Measurements from ENCODE around the gene ARRB1.
"Not testable (repeated sequence)": the region's sequence is repeated elsewhere in the genome, so short reads cannot be mapped to it uniquely, and the experiment has no call there.

Gene ARRB1

GRCh38 chr11:75351541-75351790 is at the start of gene ARRB1:
TSS of gene ARRB1 (minus strand) at chr11:75351661. CDS start at chr11:75351607, 54 bp downstream.
- no peak for DNase-seq (ENCODE audit: low read depth)

- DNase-seq (ENCODE audit: low read depth) = no peak
These were observed 48.8 kb upstream of the ARRB1 start for GRCh38 chr11:75400146-75400865.

GRCh38 chr11:75399344-75400145 is 48.1 kb upstream of the ARRB1 start, which contains the start of gene RPS3:
TSS of gene RPS3 (plus strand) at chr11:75399518. CDS start at chr11:75399548, 30 bp downstream.
- DNase-seq (ENCODE audit: low read depth) = peak; percentile 83

- no peak for DNase-seq (ENCODE audit: low read depth)
These were observed 47.4 kb upstream of the ARRB1 start for GRCh38 chr11:75398906-75399305.

- no peak for DNase-seq (ENCODE audit: low read depth)
These were observed 42.8 kb upstream of the ARRB1 start for GRCh38 chr11:75394085-75394840.

DNA sequence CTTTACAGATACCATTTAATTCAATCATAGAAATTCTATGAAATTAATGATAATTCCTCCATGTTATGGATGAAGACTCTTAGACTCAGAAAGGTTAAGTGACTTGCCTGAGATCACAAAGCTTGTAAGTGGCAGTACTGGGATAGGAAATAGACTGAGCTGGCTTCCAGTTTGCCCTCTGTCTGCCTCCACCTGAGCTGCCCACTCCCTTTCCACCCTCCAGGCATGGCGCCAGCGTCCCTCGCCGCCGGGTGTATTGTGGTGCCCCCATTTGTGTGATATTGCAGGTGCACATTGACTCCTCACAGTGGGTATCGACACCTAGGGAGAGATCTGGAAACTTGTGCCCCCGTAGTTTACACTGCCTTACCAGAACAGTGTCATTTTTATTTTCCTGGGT is 38.5 kb upstream of the ARRB1 start:
- no peak for DNase-seq (ENCODE audit: low read depth)

DNA sequence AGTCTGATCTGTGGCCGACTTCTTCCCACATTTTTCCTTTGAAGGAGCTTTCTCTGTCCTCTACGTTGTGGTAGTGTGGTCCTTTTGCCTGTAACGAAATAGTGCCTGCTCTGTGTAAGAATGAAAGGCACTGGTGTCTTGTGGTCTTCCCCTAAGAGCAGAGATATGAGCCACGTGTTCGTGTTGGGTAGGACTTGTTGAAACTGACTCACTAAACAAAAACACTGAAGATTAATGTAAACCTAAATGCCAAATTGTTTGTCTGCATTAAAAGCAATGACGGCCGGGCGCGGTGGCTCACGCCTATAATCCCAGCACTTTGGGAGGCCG is 37.8 kb upstream of the ARRB1 start:
- DNase-seq (ENCODE audit: low read depth) = no peak

DNA sequence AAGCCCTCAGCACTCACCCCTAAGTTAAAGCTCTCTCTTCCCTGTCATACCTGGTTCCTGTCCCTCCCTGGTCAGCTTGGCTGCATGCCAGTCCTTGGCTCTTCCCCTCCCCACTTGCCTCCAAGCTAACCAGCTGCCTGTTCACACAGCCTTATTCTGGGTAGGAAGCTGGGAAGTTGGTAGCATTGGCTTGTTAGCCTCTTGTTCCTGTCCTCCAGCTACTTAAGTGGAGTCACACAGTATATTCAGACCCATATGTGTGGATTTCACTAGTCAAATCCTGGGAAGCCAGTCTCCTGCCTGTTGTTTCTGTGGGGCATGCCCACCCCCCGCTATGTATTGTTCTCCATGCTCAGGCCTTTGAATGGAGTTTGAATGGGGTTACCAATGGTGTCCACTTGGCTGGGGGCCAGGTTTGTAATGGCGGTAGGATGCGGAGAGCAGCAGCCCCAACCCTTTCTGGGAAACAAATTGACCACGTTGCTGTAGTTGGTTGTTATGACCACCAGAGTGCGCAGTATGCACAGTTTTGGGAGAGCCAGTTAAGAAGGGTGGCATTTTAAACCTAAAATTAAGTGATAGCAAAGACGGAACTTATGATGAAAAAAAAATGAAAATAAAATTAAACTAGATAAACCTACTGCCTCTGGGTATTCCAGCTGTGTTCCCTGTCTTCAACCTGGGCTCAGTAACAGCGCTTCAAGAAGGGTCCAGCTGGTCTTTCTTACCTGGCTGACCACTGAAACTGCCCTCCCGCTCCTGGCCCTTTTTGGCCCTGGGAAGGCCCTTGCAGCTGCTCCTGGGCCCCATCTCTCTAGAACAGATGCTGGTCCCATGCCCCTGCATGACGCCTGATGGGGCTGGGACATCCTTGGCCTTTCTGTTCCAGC is 37.2 kb upstream of the ARRB1 start:
- DNase-seq (ENCODE audit: low read depth) = peak; percentile 57

DNA sequence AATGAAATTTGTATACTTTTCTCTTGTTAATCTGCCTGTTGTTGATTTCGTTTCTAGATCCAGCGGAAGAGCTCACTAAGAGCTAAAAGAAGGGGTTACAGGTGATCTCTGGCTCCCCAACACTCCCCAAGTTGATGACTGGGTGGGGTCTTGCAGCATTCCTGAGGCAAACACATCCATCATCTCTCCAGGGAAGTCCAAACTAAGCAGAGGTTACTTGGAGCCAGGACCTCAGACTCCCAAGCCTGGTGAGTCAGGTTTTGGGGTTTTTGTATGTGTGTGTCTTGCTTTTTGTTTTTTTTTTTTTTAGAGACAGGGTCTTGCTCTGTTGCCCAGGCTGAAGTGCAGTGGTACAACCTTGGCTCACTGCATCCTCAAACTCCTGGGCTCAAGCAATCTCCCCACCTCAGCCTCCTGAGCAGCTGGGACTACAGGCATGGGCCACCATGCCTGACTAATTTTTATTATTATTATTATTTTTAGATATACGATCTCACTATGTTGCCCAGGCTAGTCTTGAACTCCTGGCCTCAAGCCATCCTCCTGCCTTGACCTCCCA is 36.4 kb upstream of the ARRB1 start:
- DNase-seq (ENCODE audit: low read depth) = no peak

DNA sequence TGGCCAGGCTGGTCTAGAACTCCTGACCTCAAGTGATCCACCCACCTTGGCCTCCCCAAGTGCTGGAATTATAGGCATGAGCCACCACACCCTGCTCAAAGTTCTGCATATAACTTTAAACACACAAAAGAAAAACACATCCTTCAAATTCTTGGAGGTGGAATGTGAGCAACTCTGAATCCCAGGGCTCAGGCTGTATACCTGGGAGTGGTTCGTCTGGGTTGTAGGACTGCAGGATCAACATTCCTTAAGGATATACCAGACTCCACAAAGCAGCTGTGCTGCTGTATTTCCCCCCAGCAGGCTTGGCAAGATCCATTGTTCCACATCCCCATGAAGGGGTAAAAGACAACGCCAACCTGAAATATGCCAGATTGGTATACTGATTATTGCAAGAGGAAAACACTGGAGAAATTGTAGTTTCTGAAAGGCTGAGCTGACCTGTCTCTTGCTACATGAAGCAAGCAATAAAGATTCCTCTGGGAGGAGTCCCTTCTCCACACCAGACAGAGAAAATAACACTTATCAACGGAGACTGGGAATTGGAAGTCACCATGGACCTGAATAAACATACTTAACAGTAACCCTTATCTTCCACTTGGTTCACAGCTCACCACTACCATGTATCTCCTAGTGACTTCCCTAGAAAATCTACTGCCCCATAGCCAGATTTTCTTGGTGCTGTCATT is 35.6 kb upstream of the ARRB1 start:
- DNase-seq (ENCODE audit: low read depth) = no peak

DNA sequence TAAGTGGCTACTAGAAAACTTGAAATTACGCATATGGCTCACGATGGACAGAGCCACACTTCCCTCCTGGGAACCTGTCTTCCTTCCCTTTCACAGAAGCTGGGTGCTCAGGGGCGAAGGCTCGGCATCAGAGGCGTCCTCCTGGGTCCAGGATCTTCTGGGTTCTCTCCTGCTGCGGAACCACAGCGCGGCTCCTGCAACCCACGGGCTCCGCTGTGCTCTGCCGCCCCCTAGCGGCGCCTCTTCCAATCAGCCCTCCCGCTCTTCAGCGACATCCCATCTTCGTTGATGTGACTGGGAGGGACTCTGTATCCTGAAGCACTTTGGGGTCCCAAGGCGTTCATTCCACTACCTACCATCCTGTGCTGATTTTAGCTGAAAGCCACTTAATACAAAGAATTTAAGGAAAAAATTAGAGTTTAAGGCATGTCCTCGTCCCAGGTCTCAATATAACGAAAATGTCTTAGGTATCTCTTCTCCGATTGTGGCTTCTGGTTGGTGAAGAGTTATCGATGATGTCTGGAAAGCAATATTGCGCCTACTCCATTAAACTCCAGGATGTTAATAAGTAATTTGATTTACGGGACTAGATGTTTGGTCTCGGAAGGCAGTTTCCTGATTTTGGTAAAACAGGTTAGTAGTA is 33.1 kb upstream of the ARRB1 start:
- DNase-seq (ENCODE audit: low read depth) = peak; percentile 72

GRCh38 chr11:75383246-75383645 is 31.8 kb upstream of the ARRB1 start:
- DNase-seq (ENCODE audit: low read depth) = no peak

- DNase-seq (ENCODE audit: low read depth) = no peak
These were observed 29.4 kb upstream of the ARRB1 start for GRCh38 chr11:75380716-75381420.

- no peak for DNase-seq (ENCODE audit: low read depth)
These were observed 28.8 kb upstream of the ARRB1 start for GRCh38 chr11:75380245-75380644.

GRCh38 chr11:75378776-75379175 is 27.3 kb upstream of the ARRB1 start:
- not testable (repeated sequence) for DNase-seq (ENCODE audit: low read depth)

DNA sequence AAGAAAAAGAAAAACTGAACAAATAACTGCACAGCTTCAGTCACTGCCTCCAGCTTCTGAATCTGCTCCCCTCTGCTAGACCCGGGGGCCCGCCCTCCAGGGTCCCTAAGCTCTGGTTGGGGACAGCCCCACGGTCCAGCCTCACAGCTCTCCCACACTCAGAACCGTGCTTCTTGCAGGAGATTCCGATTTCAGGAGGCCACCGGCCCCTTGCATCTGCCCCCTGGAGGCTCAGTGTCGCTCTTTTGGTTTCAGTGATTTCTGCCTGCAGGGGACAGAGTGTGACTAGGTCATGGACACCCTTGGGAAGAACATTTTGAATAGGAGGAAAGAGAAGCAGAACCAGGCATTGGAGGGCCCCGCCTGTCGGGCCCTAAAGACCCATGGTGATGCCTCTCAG is 24.7 kb upstream of the ARRB1 start:
- no peak for DNase-seq (ENCODE audit: low read depth)

- no peak for DNase-seq (ENCODE audit: low read depth)
These were observed 24.2 kb upstream of the ARRB1 start for GRCh38 chr11:75375626-75376025.

GRCh38 chr11:75374646-75375045 is 23.2 kb upstream of the ARRB1 start:
- DNase-seq (ENCODE audit: low read depth) = no peak

DNA sequence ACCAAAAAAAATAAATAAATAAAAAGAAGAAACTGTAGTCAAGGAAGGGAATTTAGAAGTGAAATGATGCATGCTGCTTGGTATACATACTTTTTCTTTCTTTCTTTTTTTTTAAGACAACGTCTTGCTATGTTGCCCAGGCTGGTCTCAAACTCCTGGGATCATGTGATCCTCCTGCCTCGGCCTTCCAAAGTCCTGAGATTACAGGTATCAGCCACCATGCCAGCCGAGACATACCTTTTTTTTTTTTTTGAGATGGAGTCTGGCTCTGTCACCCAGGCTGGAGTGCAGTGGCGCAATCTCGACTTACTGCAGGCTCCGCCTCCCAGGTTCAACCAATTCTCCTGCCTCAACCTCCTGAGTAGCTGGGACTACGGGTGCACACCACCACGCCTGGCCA is 21.7 kb upstream of the ARRB1 start:
- DNase-seq (ENCODE audit: low read depth) = no peak

All from activated T-cell treated with anti-CD3 and anti-CD28 coated beads for 48 hours (primary cell).